Airway epithelial cell (primary cell): ENCODE data around the gene ZNF560. TPM values are rescaled to one million over a fixed set of nuclear protein-coding genes. Genes with fewer than 3 reads are reported as not detected.

Experiments used
- total RNA-seq: library from RNA; depleted of rRNA; stranded (reverse); fragments of >200 nt; gene quantifications from 2 replicates; pipeline ENCODE4 v1.2.3, GENCODE V29; 2015

The ZNF560 gene
- total RNA-seq = 0.49 TPM in 1 of 2 replicates, not detected in the other

DNA sequence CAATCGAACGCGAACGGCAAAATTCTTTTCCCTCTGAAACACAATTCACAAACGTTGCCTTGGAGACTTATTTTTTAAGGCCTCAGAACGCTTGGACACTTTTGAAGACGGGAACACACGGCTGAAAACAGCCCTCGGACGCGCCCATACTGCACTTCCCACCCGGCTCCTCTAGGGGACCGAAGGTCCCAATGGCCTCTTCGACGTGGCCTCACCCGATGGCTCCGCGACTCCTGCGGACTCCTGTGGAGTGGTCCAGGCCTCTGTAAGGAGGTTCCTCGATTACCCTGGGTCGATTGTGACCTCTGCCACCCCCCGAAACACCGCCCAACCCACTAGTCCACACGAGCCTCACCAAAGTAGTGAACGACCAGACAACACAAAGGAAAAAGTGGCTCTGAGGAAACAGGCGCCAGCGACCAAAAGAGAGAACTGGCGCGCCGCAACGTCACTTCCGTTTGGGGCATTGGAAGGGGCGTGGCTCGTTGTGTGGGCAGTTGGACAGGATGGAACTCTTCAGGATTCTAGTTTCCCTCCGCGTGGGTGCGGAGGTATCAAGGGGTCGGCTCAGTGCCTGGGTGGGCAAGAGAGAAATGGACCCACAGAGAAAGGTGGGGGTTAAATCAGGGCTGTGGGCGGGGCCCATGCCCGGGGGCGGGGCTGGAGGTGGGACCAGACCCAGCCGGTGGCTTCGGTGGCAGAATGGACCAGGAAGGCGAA is at the start of gene ZNF560:
TSS of gene ZNF560 (minus strand) at position 434 of the 720 bp plus-strand sequence. CDS start 23,303 bp downstream, outside the sequence.

DNA sequence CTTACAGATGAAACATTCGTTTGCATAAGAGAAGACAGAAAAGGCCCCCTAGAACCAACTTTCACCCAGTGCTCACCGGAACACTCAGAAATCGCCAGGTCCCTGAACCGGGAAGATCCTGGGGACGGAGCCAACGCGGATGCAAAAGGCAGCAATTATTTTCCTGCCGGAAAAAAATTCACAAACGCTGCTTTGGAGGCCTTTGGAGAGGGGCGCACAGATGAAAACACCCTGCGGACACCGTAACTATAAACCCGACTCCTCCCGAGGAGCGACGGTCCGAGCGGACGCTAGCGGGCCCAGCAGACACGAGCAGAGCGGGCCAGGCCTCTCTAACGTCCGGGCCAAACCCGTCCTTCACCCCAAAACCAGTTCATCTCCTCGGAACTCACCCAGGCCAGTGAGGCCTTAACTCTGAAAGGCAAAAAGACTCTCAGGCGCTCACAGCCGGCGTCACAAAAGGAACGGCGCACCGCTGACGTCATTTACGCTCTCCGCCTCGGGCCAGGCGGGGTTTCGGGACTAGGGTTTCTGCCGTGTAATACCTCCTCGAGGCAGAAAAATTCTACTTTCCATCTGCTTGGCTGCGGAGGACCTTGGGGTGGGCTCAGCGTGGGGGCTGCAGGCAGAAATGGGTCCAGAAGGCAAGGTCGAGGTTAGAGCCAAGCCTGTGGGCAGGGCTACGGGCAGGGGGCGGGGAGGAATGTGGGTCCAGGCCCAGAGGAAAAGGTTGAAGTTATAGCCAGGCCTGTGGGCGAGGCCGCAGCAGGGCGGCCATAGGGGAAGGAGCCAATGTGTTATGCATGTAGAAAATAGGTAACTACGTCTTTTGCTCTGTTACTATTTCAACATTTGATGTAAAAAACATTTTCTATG is 40.0 kb upstream of the ZNF560 start, which contains the start of gene ZNF426:
TSS of gene ZNF426 (minus strand) at position 463 of the 876 bp plus-strand sequence. CDS start 2,413 bp downstream, outside the sequence.

DNA sequence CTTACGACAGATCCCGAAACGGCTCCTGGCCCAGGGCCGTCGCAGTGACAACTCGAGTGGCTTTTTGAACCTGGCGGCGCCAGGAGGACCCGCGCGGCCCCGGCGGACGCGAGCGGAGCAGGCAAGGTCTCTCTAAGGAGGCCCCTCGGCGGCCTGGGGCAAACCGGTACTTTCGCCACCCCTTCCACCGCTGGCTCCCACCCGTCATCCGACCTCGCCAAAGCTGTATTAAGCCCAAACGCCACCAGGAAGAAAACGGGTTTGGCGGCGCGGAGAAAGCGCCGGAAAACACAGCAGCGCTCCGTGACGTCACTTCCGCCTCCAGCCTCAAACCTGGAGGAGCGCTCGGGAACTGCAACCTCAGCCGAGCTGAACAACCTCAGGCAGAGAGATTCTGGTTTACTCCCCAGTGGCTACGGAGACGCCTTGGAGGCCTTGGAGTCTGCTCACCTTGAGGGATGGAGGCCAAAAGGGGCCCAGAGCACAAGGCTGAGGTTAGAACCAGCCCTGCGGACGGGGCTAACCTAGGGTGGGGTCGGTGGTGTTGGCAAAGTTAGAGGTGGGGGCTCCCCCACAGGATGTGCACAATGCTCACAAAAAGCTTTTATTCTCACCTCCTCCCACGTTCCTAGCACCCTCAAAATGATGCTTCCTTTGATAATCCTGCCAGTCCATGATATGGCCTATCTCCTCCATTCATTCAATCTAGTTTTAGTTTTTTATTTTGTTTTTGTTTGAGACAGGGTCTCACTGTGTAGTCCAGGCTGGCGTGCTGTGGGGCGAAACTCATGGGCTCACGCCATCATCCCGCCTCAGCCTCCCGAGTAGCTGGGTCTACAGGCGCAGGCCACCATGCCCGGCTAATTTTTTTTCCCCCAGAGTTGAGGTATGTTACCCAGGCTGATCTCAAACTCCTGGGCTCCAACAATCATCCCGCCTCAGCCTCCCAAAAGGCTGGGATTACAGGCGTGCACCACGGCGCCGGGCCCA is 62.8 kb downstream of the ZNF560 start, which contains the start of gene ZNF266:
TSS of gene ZNF266 (minus strand) at position 295 of the 990 bp plus-strand sequence. CDS start 15,484 bp downstream, outside the sequence.

Other genes with a start within 250 kb of the ZNF560 start
- not detected in 2 replicates for gene OR7E24, start 247.7 kb downstream of the ZNF560 start, total RNA-seq
- 5.9 and 12.1 TPM in 2 replicates for gene ZNF699, start 188.8 kb downstream of the ZNF560 start, total RNA-seq
- gene ZNF559, start 174.4 kb downstream of the ZNF560 start, total RNA-seq = 4.7 and 9.9 TPM in 2 replicates
- 0.70 and 0.71 TPM in 2 replicates for gene ZNF177, start 135.6 kb downstream of the ZNF560 start, total RNA-seq
- 3.2 and 5.4 TPM in 2 replicates for gene ZNF266, start 63.0 kb downstream of the ZNF560 start, total RNA-seq
- gene ZNF426, start 40.0 kb upstream of the ZNF560 start, total RNA-seq = 5.5 and 9.9 TPM in 2 replicates
- 31.3 and 32.7 TPM in 2 replicates for gene ZNF121, start 85.9 kb upstream of the ZNF560 start, total RNA-seq
- 21.8 and 37.2 TPM in 2 replicates for gene ZNF561, start 122.6 kb upstream of the ZNF560 start, total RNA-seq
- gene ZNF562, start 176.5 kb upstream of the ZNF560 start, total RNA-seq = 22.4 and 28.8 TPM in 2 replicates